Tibial nerve (tissue), 3 donors: ENCODE data around the gene ACBD6.

Experiments
- POLR2A ChIP-seq, 2 donors: fragments of 450-650 bp; IDR thresholded peaks; one replicate each; pipeline ENCODE4 v1.6.1; 2017; ENCODE audit warnings: antibody characterized with exemption in 2 of 2, mild to moderate bottlenecking in 2 of 2, moderate library complexity in 2 of 2
- TF ChIP-seq, protein P1 (sequence below), 5 experiments: fragments of 200-600 bp in 3 of 5; fragments of 450-650 bp in 2 of 5; sonication (generic) in 3 of 5; IDR thresholded peaks; one replicate each; pipeline ENCODE4 v1.5.1; 2016 to 2019; ENCODE audit warnings: antibody characterized with exemption in 5 of 5, mild to moderate bottlenecking in 3 of 5, moderate library complexity in 2 of 5

DNA sequence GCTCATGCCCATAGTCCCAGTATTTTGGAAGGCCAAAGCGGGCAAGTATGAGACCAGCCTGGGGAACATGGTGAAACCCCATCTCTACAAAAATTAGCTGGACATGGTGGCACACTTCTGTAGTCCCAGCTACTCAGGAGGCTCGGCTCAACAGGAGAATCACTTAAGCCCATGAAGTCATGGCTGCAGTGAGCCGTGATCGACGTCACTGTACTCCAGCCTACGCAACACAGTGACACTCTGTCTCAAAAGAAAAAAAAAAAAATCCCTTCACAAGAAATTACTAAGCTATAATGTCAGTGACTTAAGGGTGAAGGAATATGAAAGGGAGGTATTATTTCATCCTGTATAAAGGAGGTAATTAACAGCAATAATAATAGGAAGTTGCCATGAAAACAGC is 99.8 kb downstream of the ACBD6 start:
- TF ChIP-seq, protein P1, sequence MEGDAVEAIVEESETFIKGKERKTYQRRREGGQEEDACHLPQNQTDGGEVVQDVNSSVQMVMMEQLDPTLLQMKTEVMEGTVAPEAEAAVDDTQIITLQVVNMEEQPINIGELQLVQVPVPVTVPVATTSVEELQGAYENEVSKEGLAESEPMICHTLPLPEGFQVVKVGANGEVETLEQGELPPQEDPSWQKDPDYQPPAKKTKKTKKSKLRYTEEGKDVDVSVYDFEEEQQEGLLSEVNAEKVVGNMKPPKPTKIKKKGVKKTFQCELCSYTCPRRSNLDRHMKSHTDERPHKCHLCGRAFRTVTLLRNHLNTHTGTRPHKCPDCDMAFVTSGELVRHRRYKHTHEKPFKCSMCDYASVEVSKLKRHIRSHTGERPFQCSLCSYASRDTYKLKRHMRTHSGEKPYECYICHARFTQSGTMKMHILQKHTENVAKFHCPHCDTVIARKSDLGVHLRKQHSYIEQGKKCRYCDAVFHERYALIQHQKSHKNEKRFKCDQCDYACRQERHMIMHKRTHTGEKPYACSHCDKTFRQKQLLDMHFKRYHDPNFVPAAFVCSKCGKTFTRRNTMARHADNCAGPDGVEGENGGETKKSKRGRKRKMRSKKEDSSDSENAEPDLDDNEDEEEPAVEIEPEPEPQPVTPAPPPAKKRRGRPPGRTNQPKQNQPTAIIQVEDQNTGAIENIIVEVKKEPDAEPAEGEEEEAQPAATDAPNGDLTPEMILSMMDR (IDR thresholded peaks at IDR 0.05): no peak
- no peak for TF ChIP-seq POLR2A (IDR thresholded peaks at IDR 0.05)
